Liver (tissue), 3 donors: Measurements from ENCODE around the gene ZFYVE28.

ENCODE experiments used
- ATF3 ChIP-seq: IDR thresholded peaks from 2 replicates; pipeline ENCODE4 v1.6.1; 2016; ENCODE audit warnings: antibody characterized with exemption
- CTCF ChIP-seq: fragments of 150-350 bp; IDR thresholded peaks from 2 replicates; pipeline ENCODE4 v1.5.1; 2017; ENCODE audit warnings: improper control_type of control experiment, low read depth, low read length; ENCODE audit not compliant: missing input control
- EGR1 ChIP-seq, 2 donors: IDR thresholded peaks; 2 replicates each; pipeline ENCODE4 v1.6.1; 2016 to 2018; ENCODE audit warnings: antibody characterized with exemption in 2 of 2, low read depth in 2 of 2
- FOXA1 ChIP-seq: IDR thresholded peaks from 2 replicates; pipeline ENCODE4 v1.6.1; 2016; ENCODE audit warnings: antibody characterized with exemption
- GABPA ChIP-seq, 2 donors: IDR thresholded peaks in 1 of 2; conservative IDR thresholded peaks in 1 of 2; 2 replicates each; pipeline ENCODE4 v1.6.1; 2016; ENCODE audit warnings: antibody characterized with exemption in 2 of 2, mild to moderate bottlenecking in 1 of 2, moderate library complexity in 1 of 2
- HNF4A ChIP-seq, 2 donors: conservative IDR thresholded peaks; 2 replicates each; pipeline ENCODE4 v1.6.1; 2016; ENCODE audit warnings: antibody characterized with exemption in 2 of 2, mild to moderate bottlenecking in 2 of 2
- RAD21 ChIP-seq, 2 donors: IDR thresholded peaks; 2 replicates each; pipeline ENCODE4 v1.6.1; 2016; ENCODE audit warnings: antibody characterized with exemption in 2 of 2, mild to moderate bottlenecking in 2 of 2
- RXRA ChIP-seq, 2 donors: IDR thresholded peaks; 2 replicates each; pipeline ENCODE4 v1.6.1; 2017 to 2018; ENCODE audit warnings: antibody characterized with exemption in 2 of 2, mild to moderate bottlenecking in 1 of 2
- SP1 ChIP-seq: IDR thresholded peaks from 2 replicates; pipeline ENCODE4 v1.6.1; 2018; ENCODE audit warnings: antibody characterized with exemption, mild to moderate bottlenecking
- TAF1 ChIP-seq: conservative IDR thresholded peaks from 2 replicates; pipeline ENCODE4 v1.6.1; 2016; ENCODE audit warnings: antibody characterized with exemption, mild to moderate bottlenecking
- YY1 ChIP-seq: IDR thresholded peaks from 2 replicates; pipeline ENCODE4 v1.6.1; 2016; ENCODE audit warnings: antibody characterized with exemption, mild to moderate bottlenecking
- ZBTB33 ChIP-seq: IDR thresholded peaks from 2 replicates; pipeline ENCODE4 v1.6.1; 2016; ENCODE audit warnings: antibody characterized with exemption
- TF ChIP-seq, protein P1 (sequence below): IDR thresholded peaks from 2 replicates; pipeline ENCODE4 v1.6.1; 2016; ENCODE audit warnings: antibody characterized with exemption, mild to moderate bottlenecking
- TF ChIP-seq, protein P2 (sequence below): IDR thresholded peaks from 2 replicates; pipeline ENCODE4 v1.6.1; 2016; ENCODE audit warnings: antibody characterized with exemption
- donor health status: healthy.
- donor health status: healthy.

DNA sequence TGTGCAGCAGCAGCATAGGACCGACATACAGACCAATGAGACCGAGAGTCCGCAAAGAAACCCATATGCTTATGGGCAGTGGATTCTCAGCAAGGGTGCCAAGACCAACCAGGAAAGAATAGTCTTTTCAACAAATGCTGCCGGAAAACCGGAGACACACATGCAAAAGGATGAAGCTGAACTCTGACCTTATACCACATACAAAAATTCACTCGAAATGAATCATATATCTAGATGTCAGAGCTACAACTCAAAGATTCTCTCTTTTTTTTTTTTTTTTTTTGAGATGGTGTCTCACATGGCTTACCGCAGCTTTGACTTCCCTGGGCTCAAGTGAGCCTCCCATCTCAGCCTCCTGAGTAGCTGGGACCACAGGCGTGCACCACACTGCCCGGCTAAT lies 140.5 kb downstream of the ZFYVE28 start:
- TF ChIP-seq, protein P1, sequence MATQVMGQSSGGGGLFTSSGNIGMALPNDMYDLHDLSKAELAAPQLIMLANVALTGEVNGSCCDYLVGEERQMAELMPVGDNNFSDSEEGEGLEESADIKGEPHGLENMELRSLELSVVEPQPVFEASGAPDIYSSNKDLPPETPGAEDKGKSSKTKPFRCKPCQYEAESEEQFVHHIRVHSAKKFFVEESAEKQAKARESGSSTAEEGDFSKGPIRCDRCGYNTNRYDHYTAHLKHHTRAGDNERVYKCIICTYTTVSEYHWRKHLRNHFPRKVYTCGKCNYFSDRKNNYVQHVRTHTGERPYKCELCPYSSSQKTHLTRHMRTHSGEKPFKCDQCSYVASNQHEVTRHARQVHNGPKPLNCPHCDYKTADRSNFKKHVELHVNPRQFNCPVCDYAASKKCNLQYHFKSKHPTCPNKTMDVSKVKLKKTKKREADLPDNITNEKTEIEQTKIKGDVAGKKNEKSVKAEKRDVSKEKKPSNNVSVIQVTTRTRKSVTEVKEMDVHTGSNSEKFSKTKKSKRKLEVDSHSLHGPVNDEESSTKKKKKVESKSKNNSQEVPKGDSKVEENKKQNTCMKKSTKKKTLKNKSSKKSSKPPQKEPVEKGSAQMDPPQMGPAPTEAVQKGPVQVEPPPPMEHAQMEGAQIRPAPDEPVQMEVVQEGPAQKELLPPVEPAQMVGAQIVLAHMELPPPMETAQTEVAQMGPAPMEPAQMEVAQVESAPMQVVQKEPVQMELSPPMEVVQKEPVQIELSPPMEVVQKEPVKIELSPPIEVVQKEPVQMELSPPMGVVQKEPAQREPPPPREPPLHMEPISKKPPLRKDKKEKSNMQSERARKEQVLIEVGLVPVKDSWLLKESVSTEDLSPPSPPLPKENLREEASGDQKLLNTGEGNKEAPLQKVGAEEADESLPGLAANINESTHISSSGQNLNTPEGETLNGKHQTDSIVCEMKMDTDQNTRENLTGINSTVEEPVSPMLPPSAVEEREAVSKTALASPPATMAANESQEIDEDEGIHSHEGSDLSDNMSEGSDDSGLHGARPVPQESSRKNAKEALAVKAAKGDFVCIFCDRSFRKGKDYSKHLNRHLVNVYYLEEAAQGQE = no peak
- no peak for TF ChIP-seq SP1
- TF ChIP-seq CTCF = no peak
- TF ChIP-seq FOXA1 = no peak
- no peak for TF ChIP-seq RAD21 (IDR thresholded peaks at IDR 0.05)
- no peak for TF ChIP-seq GABPA (IDR thresholded peaks at IDR 0.05 in 1 of 2, conservative IDR thresholded peaks at IDR 0.05 in 1 of 2)
- no peak for TF ChIP-seq HNF4A (conservative IDR thresholded peaks at IDR 0.05)
- TF ChIP-seq YY1 = no peak
- no peak for TF ChIP-seq TAF1
- no peak for TF ChIP-seq EGR1 (IDR thresholded peaks at IDR 0.05; ENCODE audit: low read depth in 2 of 2)
- TF ChIP-seq ZBTB33 = no peak
- TF ChIP-seq, protein P2, sequence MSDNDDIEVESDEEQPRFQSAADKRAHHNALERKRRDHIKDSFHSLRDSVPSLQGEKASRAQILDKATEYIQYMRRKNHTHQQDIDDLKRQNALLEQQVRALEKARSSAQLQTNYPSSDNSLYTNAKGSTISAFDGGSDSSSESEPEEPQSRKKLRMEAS = no peak
- no peak for TF ChIP-seq RXRA (IDR thresholded peaks at IDR 0.05)
- no peak for TF ChIP-seq ATF3
